ENCODE measurements around the gene IDUA. TPM values are rescaled to one million over a fixed set of nuclear protein-coding genes. Genes with fewer than 3 reads are reported as not detected.

The IDUA gene
- total RNA-seq, 1 experiment from 2014 or later = 4.6 TPM

GRCh38 chr4:1026115-1026514 lies 39.3 kb downstream of the IDUA start:
- H3K36me3 ChIP-seq (replicated peaks; ENCODE audit: control insufficient read depth, insufficient read depth, low read length) = peaks cover 8% of the 10 kb centered on the region
- H3K4me3 ChIP-seq (ENCODE audit: insufficient read depth, low read depth, low read length) = no peak overlapping the region
- DNase-seq = no peak
- H3K27me3 ChIP-seq (ENCODE audit: control insufficient read depth, insufficient read depth, low read length) = no peaks in the 10 kb centered on the region

- Histone ChIP-seq H3K4me3 (ENCODE audit: insufficient read depth, low read depth, low read length) (no peak overlapping the region), H3K27me3 (ENCODE audit: control insufficient read depth, insufficient read depth, low read length) (no peaks in the 10 kb centered on the region), H3K36me3 (replicated peaks; ENCODE audit: control insufficient read depth, insufficient read depth, low read length) (peaks cover 8% of the 10 kb centered on the region)
- DNase-seq = no peak
These were observed 40.5 kb downstream of the IDUA start for GRCh38 chr4:1027219-1027914.

- DNase-seq = no peak
- Histone ChIP-seq H3K4me3 (ENCODE audit: insufficient read depth, low read depth, low read length) (no peak overlapping the region), H3K27me3 (ENCODE audit: control insufficient read depth, insufficient read depth, low read length) (no peaks in the 10 kb centered on the region), H3K36me3 (replicated peaks; ENCODE audit: control insufficient read depth, insufficient read depth, low read length) (peaks cover 8% of the 10 kb centered on the region)
These were observed 41.0 kb downstream of the IDUA start for GRCh38 chr4:1027915-1028238.

- DNase-seq = no peak
- no peak overlapping the region for H3K4me3 ChIP-seq (ENCODE audit: insufficient read depth, low read depth, low read length)
- peaks cover 8% of the 10 kb centered on the region for H3K36me3 ChIP-seq (replicated peaks; ENCODE audit: control insufficient read depth, insufficient read depth, low read length)
- H3K27me3 ChIP-seq (ENCODE audit: control insufficient read depth, insufficient read depth, low read length) = no peaks in the 10 kb centered on the region
These were observed 41.9 kb downstream of the IDUA start for GRCh38 chr4:1028574-1029220.

- Histone ChIP-seq H3K36me3 (replicated peaks; ENCODE audit: control insufficient read depth, insufficient read depth, low read length) (peaks cover 8% of the 10 kb centered on the region), H3K27me3 (ENCODE audit: control insufficient read depth, insufficient read depth, low read length) (no peaks in the 10 kb centered on the region), H3K4me3 (ENCODE audit: insufficient read depth, low read depth, low read length) (no peak overlapping the region)
- DNase-seq = no peak
These were observed 42.7 kb downstream of the IDUA start for GRCh38 chr4:1029529-1029928.

- peak; percentile 94 for DNase-seq
- no peaks in the 10 kb centered on the region for H3K27me3 ChIP-seq (ENCODE audit: control insufficient read depth, insufficient read depth, low read length)
These were observed 43.2 kb downstream of the IDUA start for GRCh38 chr4:1030031-1030430.

GRCh38 chr4:1030559-1030958 lies 43.7 kb downstream of the IDUA start:
- no peak for DNase-seq
- H3K27me3 ChIP-seq (ENCODE audit: control insufficient read depth, insufficient read depth, low read length) = no peaks in the 10 kb centered on the region

More at GRCh38 chr4:1030031-1030430, 43.2 kb downstream of the IDUA start:
- Histone ChIP-seq H3K36me3 (replicated peaks; ENCODE audit: control insufficient read depth, insufficient read depth, low read length) (peaks cover 8% of the 10 kb centered on the region), H3K4me3 (ENCODE audit: insufficient read depth, low read depth, low read length) (no peak overlapping the region)

GRCh38 chr4:1031346-1031745 lies 44.5 kb downstream of the IDUA start:
- H3K4me3 ChIP-seq (ENCODE audit: insufficient read depth, low read depth, low read length) = no peak overlapping the region
- no peak for DNase-seq
- no peaks in the 10 kb centered on the region for H3K27me3 ChIP-seq (ENCODE audit: control insufficient read depth, insufficient read depth, low read length)
- no peaks in the 10 kb centered on the region for H3K36me3 ChIP-seq (replicated peaks; ENCODE audit: control insufficient read depth, insufficient read depth, low read length)

More at GRCh38 chr4:1030559-1030958, 43.7 kb downstream of the IDUA start:
- H3K4me3 ChIP-seq (ENCODE audit: insufficient read depth, low read depth, low read length) = no peak overlapping the region
- H3K36me3 ChIP-seq (replicated peaks; ENCODE audit: control insufficient read depth, insufficient read depth, low read length) = peaks cover 5% of the 10 kb centered on the region

- Histone ChIP-seq H3K36me3 (replicated peaks; ENCODE audit: control insufficient read depth, insufficient read depth, low read length) (no peaks in the 10 kb centered on the region), H3K27me3 (ENCODE audit: control insufficient read depth, insufficient read depth, low read length) (no peaks in the 10 kb centered on the region), H3K4me3 (ENCODE audit: insufficient read depth, low read depth, low read length) (no peak overlapping the region)
- DNase-seq = peak; percentile 94
These were observed 45.3 kb downstream of the IDUA start for GRCh38 chr4:1031956-1032795.

- Histone ChIP-seq H3K36me3 (replicated peaks; ENCODE audit: control insufficient read depth, insufficient read depth, low read length) (no peaks in the 10 kb centered on the region), H3K4me3 (ENCODE audit: insufficient read depth, low read depth, low read length) (no peak overlapping the region), H3K27me3 (ENCODE audit: control insufficient read depth, insufficient read depth, low read length) (no peaks in the 10 kb centered on the region)
- DNase-seq = no peak
These were observed 46.0 kb downstream of the IDUA start for GRCh38 chr4:1032861-1033260.

GRCh38 chr4:1033840-1034551 lies 47.2 kb downstream of the IDUA start:
- H3K36me3 ChIP-seq (replicated peaks; ENCODE audit: control insufficient read depth, insufficient read depth, low read length) = no peaks in the 10 kb centered on the region
- no peaks in the 10 kb centered on the region for H3K27me3 ChIP-seq (ENCODE audit: control insufficient read depth, insufficient read depth, low read length)
- no peak for DNase-seq
- no peak overlapping the region for H3K4me3 ChIP-seq (ENCODE audit: insufficient read depth, low read depth, low read length)

GRCh38 chr4:1035510-1035909 lies 48.7 kb downstream of the IDUA start:
- H3K27me3 ChIP-seq (ENCODE audit: control insufficient read depth, insufficient read depth, low read length) = no peaks in the 10 kb centered on the region
- no peak overlapping the region for H3K4me3 ChIP-seq (ENCODE audit: insufficient read depth, low read depth, low read length)
- H3K36me3 ChIP-seq (replicated peaks; ENCODE audit: control insufficient read depth, insufficient read depth, low read length) = no peaks in the 10 kb centered on the region
- no peak for DNase-seq

- no peaks in the 10 kb centered on the region for H3K27me3 ChIP-seq (ENCODE audit: control insufficient read depth, insufficient read depth, low read length)
These were observed 49.3 kb downstream of the IDUA start for GRCh38 chr4:1036095-1036494.

GRCh38 chr4:1036976-1037810 lies 50.3 kb downstream of the IDUA start:
- Histone ChIP-seq H3K27me3 (ENCODE audit: control insufficient read depth, insufficient read depth, low read length) (no peaks in the 10 kb centered on the region), H3K36me3 (replicated peaks; ENCODE audit: control insufficient read depth, insufficient read depth, low read length) (no peaks in the 10 kb centered on the region), H3K4me3 (ENCODE audit: insufficient read depth, low read depth, low read length) (no peak overlapping the region)
- no peak for DNase-seq

More at GRCh38 chr4:1036095-1036494, 49.3 kb downstream of the IDUA start:
- H3K36me3 ChIP-seq (replicated peaks; ENCODE audit: control insufficient read depth, insufficient read depth, low read length) = no peaks in the 10 kb centered on the region
- H3K4me3 ChIP-seq (ENCODE audit: insufficient read depth, low read depth, low read length) = no peak overlapping the region
- no peak for DNase-seq
